Neutrophil (primary cell): ENCODE measurements around the gene SHISA9.

ENCODE experiments used
- H3K27ac ChIP-seq: fragments of 200-600 bp; sonication (generic); 2 replicates; pipeline ENCODE4 v1.5.1; 2016; ENCODE audit warnings: mild to moderate bottlenecking, moderate library complexity
- H3K27me3 ChIP-seq: fragments of 200-600 bp; sonication (generic); 2 replicates; pipeline ENCODE4 v1.6.0; 2016; ENCODE audit warnings: mild to moderate bottlenecking
- H3K36me3 ChIP-seq: fragments of 200-600 bp; sonication (generic); 2 replicates; pipeline ENCODE4 v1.5.1; 2017
- H3K4me1 ChIP-seq, 2 experiments: fragments of 200-600 bp in 1 of 2; sonication (generic) in 1 of 2; 1 replicate in 1 of 2; 2 replicates in 1 of 2; pipeline versions ENCODE4 v1.5.1 to v1.6.1; 2013 to 2016; ENCODE audit warnings: low read depth in 1 of 2, low read length in 1 of 2, mild to moderate bottlenecking in 1 of 2, moderate library complexity in 1 of 2; ENCODE audit not compliant: control insufficient read depth in 1 of 2, insufficient read depth in 1 of 2
- H3K4me3 ChIP-seq, 2 experiments: fragments of 200-600 bp in 1 of 2; sonication (generic) in 1 of 2; 1 replicate in 1 of 2; 2 replicates in 1 of 2; pipeline ENCODE4 v1.5.1; 2013 to 2016; ENCODE audit warnings: low read depth in 1 of 2, low read length in 1 of 2, mild to moderate bottlenecking in 1 of 2, moderate library complexity in 1 of 2
- H3K9me3 ChIP-seq: fragments of 200-600 bp; sonication (generic); 2 replicates; pipeline ENCODE4 v1.5.1; 2016
- TF ChIP-seq, protein P1 (sequence below): fragments of 200-600 bp; sonication (generic); IDR thresholded peaks from 2 replicates; pipeline ENCODE4 v1.5.1; 2016; ENCODE audit warnings: antibody characterized with exemption

SHISA9 gene

DNA sequence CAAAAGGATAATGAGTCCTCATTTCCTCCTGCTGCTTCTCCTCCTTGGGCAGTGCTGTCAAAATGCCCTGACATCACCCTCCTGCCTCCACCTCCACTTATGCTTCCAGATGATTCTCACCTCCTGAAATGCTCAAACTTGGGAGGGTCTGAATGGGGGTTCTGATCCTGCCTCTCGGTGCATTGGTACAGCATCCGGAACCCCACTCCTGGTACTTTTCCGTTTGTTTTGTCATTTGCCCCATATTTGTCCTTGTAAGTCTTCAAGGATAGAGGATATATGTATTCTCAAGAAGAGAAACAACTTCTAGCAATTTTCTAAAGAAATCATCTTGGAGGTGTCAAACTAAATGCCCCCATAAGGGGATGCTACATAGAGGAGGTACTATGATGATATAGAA is 148.3 kb downstream of the SHISA9 start:
- TF ChIP-seq, protein P1, sequence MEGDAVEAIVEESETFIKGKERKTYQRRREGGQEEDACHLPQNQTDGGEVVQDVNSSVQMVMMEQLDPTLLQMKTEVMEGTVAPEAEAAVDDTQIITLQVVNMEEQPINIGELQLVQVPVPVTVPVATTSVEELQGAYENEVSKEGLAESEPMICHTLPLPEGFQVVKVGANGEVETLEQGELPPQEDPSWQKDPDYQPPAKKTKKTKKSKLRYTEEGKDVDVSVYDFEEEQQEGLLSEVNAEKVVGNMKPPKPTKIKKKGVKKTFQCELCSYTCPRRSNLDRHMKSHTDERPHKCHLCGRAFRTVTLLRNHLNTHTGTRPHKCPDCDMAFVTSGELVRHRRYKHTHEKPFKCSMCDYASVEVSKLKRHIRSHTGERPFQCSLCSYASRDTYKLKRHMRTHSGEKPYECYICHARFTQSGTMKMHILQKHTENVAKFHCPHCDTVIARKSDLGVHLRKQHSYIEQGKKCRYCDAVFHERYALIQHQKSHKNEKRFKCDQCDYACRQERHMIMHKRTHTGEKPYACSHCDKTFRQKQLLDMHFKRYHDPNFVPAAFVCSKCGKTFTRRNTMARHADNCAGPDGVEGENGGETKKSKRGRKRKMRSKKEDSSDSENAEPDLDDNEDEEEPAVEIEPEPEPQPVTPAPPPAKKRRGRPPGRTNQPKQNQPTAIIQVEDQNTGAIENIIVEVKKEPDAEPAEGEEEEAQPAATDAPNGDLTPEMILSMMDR = no peak
- H3K4me3 ChIP-seq = no peak overlapping the region
- no peaks in the 10 kb centered on the region for H3K27me3 ChIP-seq
- H3K9me3 ChIP-seq = no peaks in the 10 kb centered on the region
- no peaks in the 10 kb centered on the region for H3K36me3 ChIP-seq
- H3K4me1 ChIP-seq = no peaks in the 10 kb centered on the region
- no peak overlapping the region for H3K27ac ChIP-seq

GRCh38 chr16:13052431-13052830 is 151.0 kb downstream of the SHISA9 start:
- Histone ChIP-seq H3K4me1 (no peaks in the 10 kb centered on the region), H3K4me3 (no peak overlapping the region), H3K9me3 (no peaks in the 10 kb centered on the region), H3K27me3 (no peaks in the 10 kb centered on the region), H3K36me3 (no peaks in the 10 kb centered on the region), H3K27ac (no peak overlapping the region)
- TF ChIP-seq, protein P1 = no peak

GRCh38 chr16:13055480-13055879 is 154.1 kb downstream of the SHISA9 start:
- Histone ChIP-seq H3K27ac (no peak overlapping the region), H3K4me3 (no peak overlapping the region), H3K4me1 (no peaks in the 10 kb centered on the region), H3K27me3 (no peaks in the 10 kb centered on the region), H3K36me3 (no peaks in the 10 kb centered on the region), H3K9me3 (no peaks in the 10 kb centered on the region)
- TF ChIP-seq, protein P1 = no peak

GRCh38 chr16:13056607-13057006 is 155.2 kb downstream of the SHISA9 start:
- H3K36me3 ChIP-seq = no peaks in the 10 kb centered on the region
- H3K27ac ChIP-seq = no peak overlapping the region
- H3K4me1 ChIP-seq = no peaks in the 10 kb centered on the region
- no peaks in the 10 kb centered on the region for H3K27me3 ChIP-seq
- H3K9me3 ChIP-seq = no peaks in the 10 kb centered on the region
- no peak overlapping the region for H3K4me3 ChIP-seq
- TF ChIP-seq, protein P1 = no peak

DNA sequence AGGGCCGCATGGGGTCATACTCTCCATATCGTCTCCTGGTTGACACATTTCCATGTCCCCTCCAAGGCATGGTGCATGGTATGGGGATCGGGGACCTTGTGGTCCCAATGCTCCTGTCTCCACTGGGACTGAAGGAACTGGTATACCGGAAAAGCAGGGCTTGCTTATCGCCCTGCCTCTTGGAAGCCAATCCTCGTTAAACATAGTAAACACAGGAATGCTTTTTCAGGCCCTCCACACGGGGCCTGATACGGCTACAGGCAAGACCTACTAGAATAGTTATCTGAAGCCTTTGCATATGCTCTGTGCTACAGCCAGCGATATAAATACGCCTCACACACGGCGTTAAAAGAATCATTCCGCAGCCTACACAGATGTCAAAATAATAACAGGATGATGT is 159.5 kb downstream of the SHISA9 start:
- TF ChIP-seq, protein P1 = no peak
- Histone ChIP-seq H3K9me3 (no peaks in the 10 kb centered on the region), H3K27me3 (no peaks in the 10 kb centered on the region), H3K36me3 (no peaks in the 10 kb centered on the region), H3K4me1 (no peaks in the 10 kb centered on the region), H3K4me3 (no peak overlapping the region), H3K27ac (no peak overlapping the region)

DNA sequence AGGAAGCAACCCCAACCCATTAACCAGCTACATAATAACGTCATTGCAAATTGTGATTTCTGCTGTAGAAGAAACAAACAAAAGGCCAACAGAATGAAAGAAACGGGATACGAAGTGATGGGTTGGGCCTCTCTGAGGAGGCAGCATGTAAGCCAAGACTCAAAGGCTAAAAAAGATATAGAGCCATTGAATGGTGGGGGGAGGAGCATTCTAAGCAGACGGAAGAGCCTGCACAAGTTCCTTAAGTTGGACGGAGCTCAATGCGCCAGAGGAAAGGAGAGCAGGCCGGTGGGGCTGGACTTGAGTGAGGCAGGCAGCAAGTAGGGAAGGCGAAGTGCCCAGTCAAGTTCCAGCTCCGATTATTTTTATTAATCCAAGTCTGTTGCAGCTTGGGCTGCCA is 160.3 kb downstream of the SHISA9 start:
- Histone ChIP-seq H3K4me1 (no peaks in the 10 kb centered on the region), H3K27ac (no peak overlapping the region), H3K9me3 (no peaks in the 10 kb centered on the region), H3K36me3 (no peaks in the 10 kb centered on the region), H3K27me3 (no peaks in the 10 kb centered on the region), H3K4me3 (no peak overlapping the region)
- TF ChIP-seq, protein P1 = no peak
